ENCODE measurements around the gene POU6F2.

The POU6F2 gene

GRCh38 chr7:39365751-39366295 lies 388.1 kb downstream of the POU6F2 start:
- no peak for DNase-seq (ENCODE audit: low read depth in 1 of 2, low spot score in 1 of 2)
- Histone ChIP-seq H3K4me3 (replicated peaks; ENCODE audit: insufficient read depth, low read length) (no peak overlapping the region), H3K27ac (replicated peaks) (no peak overlapping the region), H3K27me3 (ENCODE audit: insufficient read depth, poor library complexity, severe bottlenecking) (peaks cover 2% of the 10 kb centered on the region)
- TF ChIP-seq POLR2AphosphoS5 (IDR thresholded peaks at IDR 0.05; ENCODE audit: low read depth), result no peak
- TF ChIP-seq SPI1 (IDR thresholded peaks at IDR 0.05; ENCODE audit: borderline replicate concordance, low read depth), result no peak
- TF ChIP-seq CTCF (IDR thresholded peaks at IDR 0.05; ENCODE audit: insufficient read depth, low read length), result no peak
- no peak for TF ChIP-seq REST (IDR thresholded peaks at IDR 0.05; ENCODE audit: insufficient replicate concordance, low read depth)
- TF ChIP-seq GABPA (IDR thresholded peaks at IDR 0.05; ENCODE audit: low read depth), result no peak

GRCh38 chr7:39367451-39367850 lies 389.7 kb downstream of the POU6F2 start:
- peaks cover 2% of the 10 kb centered on the region for H3K27me3 ChIP-seq (ENCODE audit: insufficient read depth, poor library complexity, severe bottlenecking)
- no peak overlapping the region for H3K27ac ChIP-seq (replicated peaks)
- no peak for TF ChIP-seq SPI1 (IDR thresholded peaks at IDR 0.05; ENCODE audit: borderline replicate concordance, low read depth)
- no peak for TF ChIP-seq REST (IDR thresholded peaks at IDR 0.05; ENCODE audit: insufficient replicate concordance, low read depth)
- TF ChIP-seq GABPA (IDR thresholded peaks at IDR 0.05; ENCODE audit: low read depth), result no peak
- TF ChIP-seq CTCF (IDR thresholded peaks at IDR 0.05; ENCODE audit: insufficient read depth, low read length), result no peak
- no peak for TF ChIP-seq POLR2AphosphoS5 (IDR thresholded peaks at IDR 0.05; ENCODE audit: low read depth)
- no peak for DNase-seq (ENCODE audit: low read depth in 1 of 2, low spot score in 1 of 2)
- no peak overlapping the region for H3K4me3 ChIP-seq (replicated peaks; ENCODE audit: insufficient read depth, low read length)

GRCh38 chr7:39367943-39368342 lies 390.2 kb downstream of the POU6F2 start:
- H3K27ac ChIP-seq (replicated peaks), result no peak overlapping the region
- no peak overlapping the region for H3K4me3 ChIP-seq (replicated peaks; ENCODE audit: insufficient read depth, low read length)
- TF ChIP-seq REST (IDR thresholded peaks at IDR 0.05; ENCODE audit: insufficient replicate concordance, low read depth), result no peak
- no peak for TF ChIP-seq CTCF (IDR thresholded peaks at IDR 0.05; ENCODE audit: insufficient read depth, low read length)
- no peak for TF ChIP-seq SPI1 (IDR thresholded peaks at IDR 0.05; ENCODE audit: borderline replicate concordance, low read depth)
- TF ChIP-seq POLR2AphosphoS5 (IDR thresholded peaks at IDR 0.05; ENCODE audit: low read depth), result no peak
- no peak for TF ChIP-seq GABPA (IDR thresholded peaks at IDR 0.05; ENCODE audit: low read depth)
- no peak for DNase-seq (ENCODE audit: low read depth in 1 of 2, low spot score in 1 of 2)
- peaks cover 2% of the 10 kb centered on the region for H3K27me3 ChIP-seq (ENCODE audit: insufficient read depth, poor library complexity, severe bottlenecking)

All from HL-60 (cell line).